IMR-90 (cell line): ENCODE measurements around the gene TMEM14A. TPM values are rescaled to one million over a fixed set of nuclear protein-coding genes. Genes with fewer than 3 reads are reported as not detected.

ENCODE experiments used
- ATAC-seq: fragments of 200-7000 bp; cut with Tn5 transposase; 2 replicates; pipeline ENCODE4 v1.9.1; 2020; ENCODE audit warnings: low read depth, mild to moderate bottlenecking, moderate library complexity
- BruUV-seq: library from RNA; stranded (reverse); fragments of 400-500 nt; replicated peaks from 2 replicates; lab custom pipeline; 2021; lab: Mats Ljungman, UMichigan
- CTCF ChIA-PET: fragments of 300-600 bp; formaldehyde crosslinking; extraction: SDS; loops from one replicate; lab custom pipeline; 2021; ENCODE audit warnings: antibody characterized with exemption; lab: Yijun Ruan, JAX
- POLR2A ChIA-PET: fragments of 300-600 bp; sonication (Branson Sonifier 250); formaldehyde crosslinking; loops from one replicate; lab custom pipeline; 2022; ENCODE audit warnings: antibody characterized with exemption; ENCODE audit not compliant: unreplicated experiment; lab: Charles Lee
- DNase-seq: peaks from one replicate; pipeline ENCODE4 v3.0.0; 2013
- H2AFZ ChIP-seq: replicated peaks from 2 replicates; pipeline ENCODE3; 2013; ENCODE audit warnings: low read length, mild to moderate bottlenecking; ENCODE audit not compliant: poor library complexity
- H2AK5ac ChIP-seq: 2 replicates; pipeline ENCODE4 v1.6.1; 2013; ENCODE audit warnings: low read depth, low read length, inconsistent platforms
- H2AK9ac ChIP-seq: replicated peaks from 2 replicates; pipeline ENCODE3; 2013; ENCODE audit warnings: mild to moderate bottlenecking, low read depth, low read length, moderate library complexity; ENCODE audit not compliant: poor library complexity
- H2BK120ac ChIP-seq: 2 replicates; pipeline ENCODE4 v1.6.1; 2013; ENCODE audit warnings: low read depth, low read length, inconsistent platforms
- H2BK15ac ChIP-seq: 3 replicates; pipeline ENCODE4 v1.6.1; 2013; ENCODE audit warnings: low read depth, low read length, inconsistent platforms
- H2BK20ac ChIP-seq: 2 replicates; pipeline ENCODE4 v1.6.1; 2013; ENCODE audit warnings: low read depth, mild to moderate bottlenecking, inconsistent platforms, low read length, moderate library complexity
- H2BK5ac ChIP-seq: 2 replicates; pipeline ENCODE4 v1.6.1; 2013; ENCODE audit warnings: mild to moderate bottlenecking, low read depth, low read length, inconsistent platforms; ENCODE audit not compliant: poor library complexity, severe bottlenecking
- H3K14ac ChIP-seq: replicated peaks from 2 replicates; pipeline ENCODE4 v1.6.1; 2013; ENCODE audit warnings: low read depth, low read length, inconsistent platforms
- H3K18ac ChIP-seq: 2 replicates; pipeline ENCODE4 v1.6.1; 2013; ENCODE audit warnings: low read depth, low read length, control low read depth
- H3K23ac ChIP-seq: 2 replicates; pipeline ENCODE4 v1.6.1; 2013; ENCODE audit warnings: low read depth, low read length, inconsistent platforms
- H3K27ac ChIP-seq: 2 replicates; pipeline ENCODE4 v1.5.1; 2013; ENCODE audit warnings: mild to moderate bottlenecking, control low read depth, low read length; ENCODE audit not compliant: insufficient read depth
- H3K27me3 ChIP-seq: 2 replicates; pipeline ENCODE4 v1.6.1; 2013; ENCODE audit warnings: low read length; ENCODE audit not compliant: control insufficient read depth, insufficient read depth
- H3K36me3 ChIP-seq: 2 replicates; pipeline ENCODE4 v1.6.1; 2013; ENCODE audit warnings: low read length, mixed read lengths; ENCODE audit not compliant: control insufficient read depth, insufficient read depth
- H3K4ac ChIP-seq: 2 replicates; pipeline ENCODE4 v1.6.1; 2013; ENCODE audit warnings: low read depth, low read length, inconsistent platforms
- H3K4me1 ChIP-seq: 2 replicates; pipeline ENCODE4 v1.6.1; 2013; ENCODE audit warnings: low read length, mixed read lengths; ENCODE audit not compliant: control insufficient read depth, insufficient read depth
- H3K4me2 ChIP-seq: 2 replicates; pipeline ENCODE4 v1.6.1; 2013; ENCODE audit warnings: low read depth, mild to moderate bottlenecking, control low read depth, low read length, moderate library complexity
- H3K4me3 ChIP-seq: 2 replicates; pipeline ENCODE4 v1.5.1; 2013; ENCODE audit warnings: low read depth, mild to moderate bottlenecking, control low read depth, low read length, moderate library complexity; ENCODE audit not compliant: insufficient read depth
- H3K56ac ChIP-seq: 2 replicates; pipeline ENCODE4 v1.6.1; 2013; ENCODE audit warnings: low read length, inconsistent platforms; ENCODE audit not compliant: insufficient read depth; ENCODE audit errors: extremely low read depth
- H3K79me1 ChIP-seq, 2 experiments: 2 replicates each; pipeline ENCODE4 v1.6.1; 2013; ENCODE audit warnings: low read length in 2 of 2, inconsistent platforms in 1 of 2, low read depth in 1 of 2
- H3K9ac ChIP-seq: 2 replicates; pipeline ENCODE4 v1.6.1; 2013; ENCODE audit warnings: low read depth, low read length, control low read depth
- H3K9me1 ChIP-seq: 2 replicates; pipeline ENCODE4 v1.6.1; 2013; ENCODE audit warnings: low read length, inconsistent platforms; ENCODE audit not compliant: insufficient read depth
- H3K9me3 ChIP-seq: 2 replicates; pipeline ENCODE4 v1.6.1; 2013; ENCODE audit warnings: low read length; ENCODE audit not compliant: control insufficient read depth, insufficient read depth
- H4K20me1 ChIP-seq: 2 replicates; pipeline ENCODE4 v1.6.1; 2013; ENCODE audit warnings: low read length, inconsistent platforms; ENCODE audit not compliant: insufficient read depth
- H4K5ac ChIP-seq: 2 replicates; pipeline ENCODE4 v1.6.1; 2013; ENCODE audit warnings: mild to moderate bottlenecking, low read depth, low read length, control low read depth
- H4K8ac ChIP-seq, 2 experiments: 2 replicates each; pipeline ENCODE4 v1.6.1; 2013; ENCODE audit warnings: low read depth in 2 of 2, low read length in 2 of 2, control low read depth in 1 of 2, inconsistent platforms in 1 of 2
- H4K91ac ChIP-seq: 2 replicates; pipeline ENCODE4 v1.6.1; 2013; ENCODE audit warnings: low read depth, low read length, inconsistent platforms; ENCODE audit not compliant: insufficient read depth
- BHLHE40 ChIP-seq: fragments of 150-350 bp; IDR thresholded peaks from 2 replicates; pipeline ENCODE4 v1.6.1; 2016; ENCODE audit warnings: mild to moderate bottlenecking, low read depth, low read length
- CEBPB ChIP-seq: IDR thresholded peaks from 2 replicates; pipeline ENCODE4 v1.6.1; 2012; ENCODE audit warnings: low read depth, low read length, improper control_type of control experiment
- CHD1 ChIP-seq: IDR thresholded peaks from 2 replicates; pipeline ENCODE4 v1.6.1; 2012; ENCODE audit warnings: low read depth, low read length, improper control_type of control experiment
- FOS ChIP-seq: fragments of 150-350 bp; IDR thresholded peaks from 2 replicates; pipeline ENCODE4 v1.6.1; 2016; ENCODE audit warnings: low read depth, low read length
- MAFK ChIP-seq: IDR thresholded peaks from 2 replicates; pipeline ENCODE4 v1.6.1; 2012; ENCODE audit warnings: low read depth, low read length, improper control_type of control experiment
- MAZ ChIP-seq: IDR thresholded peaks from 2 replicates; pipeline ENCODE4 v1.6.1; 2012; ENCODE audit warnings: low read depth, mild to moderate bottlenecking, low read length, improper control_type of control experiment, moderate library complexity, borderline replicate concordance
- MXI1 ChIP-seq: IDR thresholded peaks from 2 replicates; pipeline ENCODE4 v1.6.1; 2012; ENCODE audit warnings: low read depth, mild to moderate bottlenecking, low read length, moderate library complexity, borderline replicate concordance
- NFE2L2 ChIP-seq: fragments of 150-350 bp; IDR thresholded peaks from 2 replicates; pipeline ENCODE4 v1.6.1; 2016; ENCODE audit warnings: low read depth, mild to moderate bottlenecking, low read length
- POLR2A ChIP-seq: IDR thresholded peaks from 2 replicates; pipeline ENCODE4 v1.6.1; 2012; ENCODE audit warnings: mild to moderate bottlenecking, low read depth, low read length
- RAD21 ChIP-seq: IDR thresholded peaks from 2 replicates; pipeline ENCODE4 v1.6.1; 2012; ENCODE audit warnings: low read length, improper control_type of control experiment
- RCOR1 ChIP-seq: IDR thresholded peaks from 2 replicates; pipeline ENCODE4 v1.6.1; 2012; ENCODE audit warnings: mild to moderate bottlenecking, low read length, improper control_type of control experiment; ENCODE audit not compliant: insufficient replicate concordance
- RFX5 ChIP-seq: IDR thresholded peaks from 2 replicates; pipeline ENCODE4 v1.8.0; 2012; ENCODE audit warnings: low read depth, mild to moderate bottlenecking, low read length, moderate library complexity
- SMC3 ChIP-seq: fragments of 150-350 bp; IDR thresholded peaks from 2 replicates; pipeline ENCODE4 v1.6.1; 2016; ENCODE audit warnings: low read depth, mild to moderate bottlenecking, antibody characterized with exemption, low read length, moderate library complexity
- WGBS, 2 experiments: methylation state at CpG; one replicate each; pipeline versions ENCODE4 v1.1.5 to v1.1.7; 2013; ENCODE audit warnings: missing lambda C conversion rate in 2 of 2; ENCODE audit not compliant: insufficient read length in 1 of 2; ENCODE audit errors: extremely low coverage in 2 of 2; 5-methylcytosine and 5-hydroxymethylcytosine counted together
- dilution Hi-C: fragments of 300-500 bp; cut with HindIII; formaldehyde crosslinking; loops from one replicate; pipeline ENCODE4 v1.14.3; 2018; ENCODE audit warnings: low sequenced_read_pairs; ENCODE audit not compliant: unreplicated experiment
- in situ Hi-C: fragments of 300-500 bp; cut with MboI; formaldehyde crosslinking; loops from 3 replicates; pipeline ENCODE4 v1.14.3; 2019; ENCODE audit warnings: low sequenced_read_pairs, inconsistent platforms, mixed read lengths
- intact Hi-C: fragments of 100-400 bp; cut with micrococcal nuclease; formaldehyde crosslinking; loops from 2 replicates; pipeline ENCODE4 v1.10.0; 2022
- polyA plus RNA-seq, 3 experiments: library from polyadenylated mRNA; depleted of rRNA; stranded (reverse); fragments of >200 nt; gene quantifications; 2 replicates each; pipeline ENCODE4 v1.2.3, GENCODE V29; 2012; ENCODE audit warnings: low replicate concordance in 1 of 3
- total RNA-seq: library from RNA; depleted of rRNA; stranded (reverse); fragments of >200 nt; gene quantifications from 2 replicates; pipeline ENCODE4 v1.2.3, GENCODE V29; 2012
- TF ChIP-seq, protein P1 (sequence below): fragments of 150-350 bp; IDR thresholded peaks from 2 replicates; pipeline ENCODE4 v1.6.1; 2016; ENCODE audit warnings: low read depth, mild to moderate bottlenecking, low read length, moderate library complexity, borderline replicate concordance
- TF ChIP-seq, protein P2 (sequence below): conservative IDR thresholded peaks from 2 replicates; pipeline ENCODE4 v1.5.1; 2012; ENCODE audit warnings: mild to moderate bottlenecking, low read depth, low read length, improper control_type of control experiment
- TF ChIP-seq, protein P3 (sequence below): fragments of 150-350 bp; IDR thresholded peaks from 2 replicates; pipeline ENCODE4 v1.6.1; 2017; ENCODE audit warnings: mild to moderate bottlenecking, antibody characterized with exemption, low read length, low read depth

Gene TMEM14A
- total and polyA plus RNA-seq, 2 of the 4 experiments (the other 2 are of a cell fraction): 18.5 to 25.1 TPM

DNA sequence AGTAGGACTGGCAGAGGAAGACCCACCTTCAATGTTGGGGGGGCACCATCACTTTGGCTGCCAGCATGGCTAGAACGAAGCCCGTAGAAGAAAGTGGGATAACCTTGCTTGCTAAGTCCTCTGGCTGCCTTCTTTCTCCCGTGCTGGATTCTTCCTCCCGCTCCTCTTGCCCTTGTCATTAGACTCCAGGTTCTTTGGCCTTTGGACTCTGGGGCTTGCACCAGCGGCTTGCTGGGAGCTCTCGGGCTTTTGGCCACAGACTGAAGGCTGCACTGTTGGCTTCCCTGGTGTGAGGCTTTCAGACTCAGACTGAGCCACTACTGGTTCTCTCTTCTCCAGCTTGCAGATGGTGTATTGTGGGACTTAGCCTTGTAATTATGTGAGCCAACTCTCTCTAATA lies 64.2 kb downstream of the TMEM14A start:
- Histone ChIP-seq H3K36me3 (no peaks in the 10 kb centered on the region), H2AFZ (no peak overlapping the region), H2BK20ac (no peak overlapping the region), H3K4me2 (no peak overlapping the region), H2BK5ac (no peak overlapping the region), H2BK120ac (no peak overlapping the region), H3K79me1 (no peaks in the 10 kb centered on the region), H3K27me3 (peaks cover 11% of the 10 kb centered on the region), H3K18ac (no peak overlapping the region), H3K4me3 (no peak overlapping the region), H3K9me1 (no peaks in the 10 kb centered on the region; the same call in 1 of the 2 replicates), H3K9me3 (peaks cover 4% of the 10 kb centered on the region), H3K27ac (no peak overlapping the region), H3K56ac (no peak overlapping the region), H4K20me1 (no peaks in the 10 kb centered on the region), H4K91ac (no peak overlapping the region), H3K14ac (no peak overlapping the region), H3K4me1 (no peaks in the 10 kb centered on the region), H3K9ac (no peak overlapping the region), H3K4ac (no peak overlapping the region), H4K5ac (no peak overlapping the region), H3K23ac (no peak overlapping the region), H2AK5ac (no peak overlapping the region), H2BK15ac (no peak overlapping the region), H2AK9ac (no peak overlapping the region), H4K8ac (no peak overlapping the region)
- ATAC-seq (no peak), DNase-seq (no peak)
- POLR2A ChIA-PET: no interaction called here
- no peak for TF ChIP-seq BHLHE40
- no peak for TF ChIP-seq SMC3
- TF ChIP-seq FOS: no peak
- TF ChIP-seq CEBPB: no peak
- TF ChIP-seq MXI1: no peak
- TF ChIP-seq RCOR1: no peak
- TF ChIP-seq, protein P1, sequence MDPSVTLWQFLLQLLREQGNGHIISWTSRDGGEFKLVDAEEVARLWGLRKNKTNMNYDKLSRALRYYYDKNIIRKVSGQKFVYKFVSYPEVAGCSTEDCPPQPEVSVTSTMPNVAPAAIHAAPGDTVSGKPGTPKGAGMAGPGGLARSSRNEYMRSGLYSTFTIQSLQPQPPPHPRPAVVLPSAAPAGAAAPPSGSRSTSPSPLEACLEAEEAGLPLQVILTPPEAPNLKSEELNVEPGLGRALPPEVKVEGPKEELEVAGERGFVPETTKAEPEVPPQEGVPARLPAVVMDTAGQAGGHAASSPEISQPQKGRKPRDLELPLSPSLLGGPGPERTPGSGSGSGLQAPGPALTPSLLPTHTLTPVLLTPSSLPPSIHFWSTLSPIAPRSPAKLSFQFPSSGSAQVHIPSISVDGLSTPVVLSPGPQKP: no peak
- no peak for TF ChIP-seq MAZ
- no peak for TF ChIP-seq MAFK
- no peak for TF ChIP-seq POLR2A
- no peak for TF ChIP-seq CHD1
- TF ChIP-seq, protein P2, sequence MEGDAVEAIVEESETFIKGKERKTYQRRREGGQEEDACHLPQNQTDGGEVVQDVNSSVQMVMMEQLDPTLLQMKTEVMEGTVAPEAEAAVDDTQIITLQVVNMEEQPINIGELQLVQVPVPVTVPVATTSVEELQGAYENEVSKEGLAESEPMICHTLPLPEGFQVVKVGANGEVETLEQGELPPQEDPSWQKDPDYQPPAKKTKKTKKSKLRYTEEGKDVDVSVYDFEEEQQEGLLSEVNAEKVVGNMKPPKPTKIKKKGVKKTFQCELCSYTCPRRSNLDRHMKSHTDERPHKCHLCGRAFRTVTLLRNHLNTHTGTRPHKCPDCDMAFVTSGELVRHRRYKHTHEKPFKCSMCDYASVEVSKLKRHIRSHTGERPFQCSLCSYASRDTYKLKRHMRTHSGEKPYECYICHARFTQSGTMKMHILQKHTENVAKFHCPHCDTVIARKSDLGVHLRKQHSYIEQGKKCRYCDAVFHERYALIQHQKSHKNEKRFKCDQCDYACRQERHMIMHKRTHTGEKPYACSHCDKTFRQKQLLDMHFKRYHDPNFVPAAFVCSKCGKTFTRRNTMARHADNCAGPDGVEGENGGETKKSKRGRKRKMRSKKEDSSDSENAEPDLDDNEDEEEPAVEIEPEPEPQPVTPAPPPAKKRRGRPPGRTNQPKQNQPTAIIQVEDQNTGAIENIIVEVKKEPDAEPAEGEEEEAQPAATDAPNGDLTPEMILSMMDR: no peak
- TF ChIP-seq NFE2L2: no peak
- TF ChIP-seq, protein P3, sequence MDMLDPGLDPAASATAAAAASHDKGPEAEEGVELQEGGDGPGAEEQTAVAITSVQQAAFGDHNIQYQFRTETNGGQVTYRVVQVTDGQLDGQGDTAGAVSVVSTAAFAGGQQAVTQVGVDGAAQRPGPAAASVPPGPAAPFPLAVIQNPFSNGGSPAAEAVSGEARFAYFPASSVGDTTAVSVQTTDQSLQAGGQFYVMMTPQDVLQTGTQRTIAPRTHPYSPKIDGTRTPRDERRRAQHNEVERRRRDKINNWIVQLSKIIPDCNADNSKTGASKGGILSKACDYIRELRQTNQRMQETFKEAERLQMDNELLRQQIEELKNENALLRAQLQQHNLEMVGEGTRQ: no peak
- TF ChIP-seq RFX5: no peak
- TF ChIP-seq RAD21: no peak
- BruUV-seq: no TSS peak
- in situ Hi-C loops: no loop called here
- 86% methylated on average over 3 of the region's 6 CpGs; no CpG with 5 or more reads in 1 of the 2 experiments for WGBS, 2 experiments
- CTCF ChIA-PET: no interaction called here
- intact Hi-C loops: no loop called here
- dilution Hi-C loops: no loop called here
